Memory B cell (primary cell): Measurements from ENCODE around the gene ZMYND10.

Experiments used
- ATAC-seq: fragments of 150-1000 bp; cut with Tn5 transposase; 2 replicates; pipeline ENCODE4 v1.10.0; 2021; ENCODE audit warnings: low read depth, mild to moderate bottlenecking, moderate library complexity
- DNase-seq, 2 donors: peaks; one replicate each; pipeline ENCODE4 v3.0.0; 2022; ENCODE audit warnings: low spot score in 2 of 2
- H3K27ac Mint-ChIP-seq: one replicate; pipeline ENCODE4 v1.8.0; 2022; ENCODE audit warnings: mild to moderate bottlenecking, moderate library complexity, mixed read lengths
- H3K27me3 Mint-ChIP-seq: one replicate; pipeline ENCODE4 v1.8.0; 2022; ENCODE audit warnings: mixed read lengths
- H3K36me3 Mint-ChIP-seq: one replicate; pipeline ENCODE4 v1.8.0; 2022; ENCODE audit warnings: mild to moderate bottlenecking, mixed read lengths
- H3K4me1 Mint-ChIP-seq: one replicate; pipeline ENCODE4 v1.8.0; 2022; ENCODE audit warnings: mixed read lengths
- H3K4me3 Mint-ChIP-seq: one replicate; pipeline ENCODE4 v1.8.0; 2022; ENCODE audit warnings: mild to moderate bottlenecking, moderate library complexity, mixed read lengths
- H3K9me3 Mint-ChIP-seq: one replicate; pipeline ENCODE4 v1.8.0; 2022; ENCODE audit warnings: mixed read lengths

ZMYND10 gene

GRCh38 chr3:50333744-50334328 is 11.7 kb downstream of the ZMYND10 start:
- Mint-ChIP-seq H3K4me3 (no peak overlapping the region), H3K27me3 (no peaks in the 10 kb centered on the region), H3K27ac (peak overlapping the region; percentile 31), H3K36me3 (peaks cover 15% of the 10 kb centered on the region), H3K9me3 (no peaks in the 10 kb centered on the region), H3K4me1 (peaks cover 16% of the 10 kb centered on the region)
- ATAC-seq (no peak), DNase-seq (no peak)

DNA sequence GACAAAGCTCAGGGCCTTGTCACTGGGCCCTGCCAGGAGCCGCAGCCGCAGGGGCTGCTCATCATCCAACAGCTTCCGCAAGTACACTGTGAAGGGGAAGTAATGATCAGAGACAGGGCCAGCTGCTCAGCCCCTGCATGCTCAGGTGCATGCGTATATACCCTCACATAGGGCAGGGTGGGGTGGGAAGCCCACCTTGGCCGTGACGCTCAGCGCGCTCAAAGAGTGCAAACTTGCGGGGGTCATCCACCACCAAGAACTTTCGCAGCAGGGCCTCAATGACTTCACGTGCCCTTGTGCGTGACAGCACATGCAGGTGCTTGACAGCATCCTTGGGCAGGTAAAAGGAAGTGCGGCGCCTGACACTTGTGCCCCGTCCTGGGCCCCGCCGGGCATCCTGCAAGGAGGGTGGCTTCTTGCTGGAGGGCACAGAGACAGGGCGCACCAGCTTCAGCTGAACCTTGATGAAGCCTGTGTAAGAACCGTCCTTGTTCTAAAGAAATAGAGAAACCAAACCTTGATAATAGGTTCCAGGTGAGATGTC is 14.1 kb downstream of the ZMYND10 start:
- ATAC-seq, result no peak
- H3K27me3 Mint-ChIP-seq, result no peaks in the 10 kb centered on the region
- H3K4me1 Mint-ChIP-seq, result peaks cover 13% of the 10 kb centered on the region
- no peaks in the 10 kb centered on the region for H3K9me3 Mint-ChIP-seq
- no peak overlapping the region for H3K4me3 Mint-ChIP-seq
- H3K27ac Mint-ChIP-seq, result no peak overlapping the region
- DNase-seq, result no peak
- peaks cover 11% of the 10 kb centered on the region for H3K36me3 Mint-ChIP-seq

GRCh38 chr3:50330330-50330729 is 15.2 kb downstream of the ZMYND10 start:
- H3K27ac Mint-ChIP-seq, result no peak overlapping the region
- DNase-seq (no peak), ATAC-seq (no peak)
- H3K4me1 Mint-ChIP-seq, result peaks cover 14% of the 10 kb centered on the region
- H3K36me3 Mint-ChIP-seq, result peaks cover 11% of the 10 kb centered on the region
- H3K27me3 Mint-ChIP-seq, result no peaks in the 10 kb centered on the region
- H3K9me3 Mint-ChIP-seq, result no peaks in the 10 kb centered on the region
- H3K4me3 Mint-ChIP-seq, result no peak overlapping the region

DNA sequence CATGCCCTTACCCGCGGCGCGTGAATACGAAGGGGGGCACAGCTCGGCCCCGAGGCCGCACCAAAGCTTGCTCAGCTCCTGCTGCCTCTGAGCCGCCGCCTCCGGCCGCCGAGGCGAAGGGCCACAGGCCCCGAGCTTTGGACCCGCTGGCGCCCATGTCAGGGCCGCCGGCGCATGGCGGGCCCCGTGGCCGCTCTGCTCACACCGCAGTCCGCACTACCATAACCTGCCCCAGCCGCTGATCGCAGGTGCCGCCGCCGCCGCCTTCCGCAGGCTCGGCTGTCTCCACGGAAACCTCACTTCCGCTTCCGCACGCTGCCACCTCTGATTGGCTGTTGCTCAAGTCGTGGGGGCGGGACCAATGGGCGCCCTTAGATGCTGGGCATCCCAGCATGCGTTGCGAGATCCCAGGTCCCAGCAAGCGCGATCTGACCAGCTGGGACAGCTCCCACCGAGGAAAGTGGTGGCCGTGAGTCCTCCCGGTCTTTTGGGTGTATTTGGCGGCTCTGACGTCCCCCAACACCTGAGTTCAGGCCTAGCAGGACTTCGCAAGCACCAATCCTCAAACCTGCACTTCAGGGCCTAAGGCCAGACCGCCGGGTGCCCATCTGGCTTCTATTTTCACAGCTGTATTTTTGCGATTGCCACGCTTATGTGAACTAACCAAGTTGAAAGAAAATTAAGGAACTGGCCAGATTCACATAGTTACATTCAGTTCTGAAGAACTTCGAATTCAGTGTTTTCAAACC is 17.4 kb downstream of the ZMYND10 start, which contains the start of gene TUSC2:
Gene TUSC2 (minus strand): TSS at position 281 of the 749 bp plus-strand sequence. CDS start 124 bp downstream, at position 157.
- Mint-ChIP-seq H3K9me3 (no peaks in the 10 kb centered on the region), H3K4me3 (peak within 1 kb of the TSS; percentile 85), H3K27me3 (no peaks in the 10 kb centered on the region), H3K4me1 (peaks cover 14% of the 10 kb centered on the region), H3K27ac (peak within 1 kb of the TSS; percentile 43), H3K36me3 (peaks cover 9% of the 10 kb centered on the region)
- peak; percentile 95 for ATAC-seq
- peak; percentile 89 to 92 for DNase-seq

GRCh38 chr3:50327129-50327528 is 18.4 kb downstream of the ZMYND10 start:
- Mint-ChIP-seq H3K27me3 (no peaks in the 10 kb centered on the region), H3K9me3 (no peaks in the 10 kb centered on the region), H3K27ac (no peak overlapping the region), H3K4me3 (peak overlapping the region; percentile 85), H3K36me3 (peaks cover 9% of the 10 kb centered on the region), H3K4me1 (peaks cover 16% of the 10 kb centered on the region)
- no peak for DNase-seq
- no peak for ATAC-seq

DNA sequence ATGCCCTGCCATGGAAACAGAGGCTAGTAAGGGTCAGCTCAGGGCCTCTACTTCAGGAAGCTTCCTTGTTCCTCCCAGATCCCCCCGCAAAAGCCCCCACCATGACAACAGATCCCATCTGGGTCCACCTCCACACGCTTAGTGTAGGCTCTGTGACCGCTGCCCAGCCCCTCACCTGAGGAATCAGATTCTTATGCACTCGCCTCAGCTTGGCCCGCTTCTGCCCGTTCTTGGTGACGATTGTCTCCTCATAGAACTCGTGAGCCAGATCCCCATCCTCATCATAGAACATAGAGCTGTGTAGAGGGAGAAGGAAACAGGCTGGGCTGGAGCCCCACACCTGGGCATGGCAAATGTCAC is 19.4 kb downstream of the ZMYND10 start:
- DNase-seq (no peak), ATAC-seq (no peak)
- peaks cover 16% of the 10 kb centered on the region for H3K4me1 Mint-ChIP-seq
- peaks cover 5% of the 10 kb centered on the region for H3K36me3 Mint-ChIP-seq
- no peak overlapping the region for H3K27ac Mint-ChIP-seq
- no peaks in the 10 kb centered on the region for H3K9me3 Mint-ChIP-seq
- no peak overlapping the region for H3K4me3 Mint-ChIP-seq
- H3K27me3 Mint-ChIP-seq, result no peaks in the 10 kb centered on the region

DNA sequence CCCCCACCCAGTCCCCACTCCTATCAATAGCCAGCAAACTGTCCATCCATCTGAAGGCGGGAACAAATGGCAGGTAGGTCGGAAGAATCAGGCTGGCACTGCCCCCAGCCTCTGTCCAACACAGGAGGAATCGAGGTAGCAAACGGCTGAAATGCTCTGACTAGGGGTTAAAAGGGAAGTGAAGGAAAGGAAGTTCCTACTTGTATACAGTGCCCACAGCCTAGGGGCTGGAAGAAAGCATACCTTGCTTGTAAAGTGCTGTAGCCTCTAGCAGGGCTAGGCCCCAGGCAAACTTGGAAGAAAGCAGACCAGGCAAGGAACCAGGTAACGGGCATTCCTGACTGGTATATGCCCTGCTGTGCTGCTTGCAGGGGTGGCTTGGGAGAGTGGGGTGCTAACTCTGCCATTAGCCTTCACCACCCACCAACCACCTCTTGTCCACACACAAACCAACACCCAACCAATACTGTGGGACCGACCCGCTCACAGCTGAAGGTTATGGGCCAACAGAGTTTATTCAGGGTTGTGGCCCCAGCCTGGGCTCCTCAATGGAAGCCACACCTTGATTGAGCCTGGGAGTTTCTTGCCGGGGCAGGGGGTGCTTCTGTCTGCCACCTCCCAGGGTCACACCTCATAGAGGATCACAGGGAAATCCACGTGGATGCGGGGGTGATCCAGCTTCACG is 19.9 kb downstream of the ZMYND10 start:
- Mint-ChIP-seq H3K36me3 (peaks cover 3% of the 10 kb centered on the region), H3K4me3 (no peak overlapping the region), H3K27me3 (no peaks in the 10 kb centered on the region), H3K27ac (no peak overlapping the region), H3K9me3 (no peaks in the 10 kb centered on the region), H3K4me1 (peaks cover 17% of the 10 kb centered on the region)
- DNase-seq (no peak), ATAC-seq (no peak)

- DNase-seq, result no peak
- no peak for ATAC-seq
- H3K27ac Mint-ChIP-seq, result no peak overlapping the region
- H3K4me1 Mint-ChIP-seq, result peaks cover 23% of the 10 kb centered on the region
- no peak overlapping the region for H3K4me3 Mint-ChIP-seq
- no peaks in the 10 kb centered on the region for H3K36me3 Mint-ChIP-seq
- H3K27me3 Mint-ChIP-seq, result no peaks in the 10 kb centered on the region
- H3K9me3 Mint-ChIP-seq, result no peaks in the 10 kb centered on the region
Measured at GRCh38 chr3:50325113-50325480, 20.4 kb downstream of the ZMYND10 start.

GRCh38 chr3:50324351-50325112 is 21.0 kb downstream of the ZMYND10 start:
- H3K36me3 Mint-ChIP-seq, result no peaks in the 10 kb centered on the region
- DNase-seq (no peak), ATAC-seq (peak; percentile 10)
- no peak overlapping the region for H3K27ac Mint-ChIP-seq
- H3K27me3 Mint-ChIP-seq, result no peaks in the 10 kb centered on the region
- H3K4me1 Mint-ChIP-seq, result peaks cover 25% of the 10 kb centered on the region
- no peak overlapping the region for H3K4me3 Mint-ChIP-seq
- H3K9me3 Mint-ChIP-seq, result no peaks in the 10 kb centered on the region

DNA sequence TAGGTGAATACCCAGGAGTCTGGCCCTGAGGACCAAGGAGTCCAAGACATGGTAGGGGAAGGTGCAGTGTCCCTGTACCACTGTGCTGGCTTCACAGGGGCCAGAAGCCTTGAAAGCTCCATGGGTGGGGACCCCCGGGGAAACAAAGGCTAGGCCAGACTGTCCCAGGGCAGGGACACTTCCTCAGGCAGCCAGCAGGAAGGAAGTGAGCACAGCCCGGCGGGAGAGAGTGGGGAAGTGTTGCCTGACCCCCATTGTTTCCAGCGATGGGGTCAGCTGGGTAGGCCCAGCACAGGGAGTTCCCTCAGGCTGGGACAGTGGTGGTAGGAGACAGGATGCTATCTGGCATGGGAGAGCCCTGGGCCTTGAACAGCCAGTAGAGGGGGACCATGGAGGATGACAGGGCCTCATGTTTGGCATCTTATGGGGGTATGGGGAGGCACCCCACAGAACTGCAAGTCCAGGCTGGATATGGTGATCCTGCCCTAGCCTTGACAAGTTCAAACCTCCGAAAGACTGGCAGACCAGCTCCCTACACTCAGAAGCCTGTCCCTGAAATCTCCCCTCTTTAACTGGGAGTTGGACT is 21.8 kb downstream of the ZMYND10 start:
- H3K27ac Mint-ChIP-seq, result no peak overlapping the region
- no peak for DNase-seq
- no peak overlapping the region for H3K4me3 Mint-ChIP-seq
- no peak for ATAC-seq
- H3K4me1 Mint-ChIP-seq, result peaks cover 33% of the 10 kb centered on the region
- no peaks in the 10 kb centered on the region for H3K27me3 Mint-ChIP-seq
- H3K36me3 Mint-ChIP-seq, result no peaks in the 10 kb centered on the region
- H3K9me3 Mint-ChIP-seq, result no peaks in the 10 kb centered on the region

DNA sequence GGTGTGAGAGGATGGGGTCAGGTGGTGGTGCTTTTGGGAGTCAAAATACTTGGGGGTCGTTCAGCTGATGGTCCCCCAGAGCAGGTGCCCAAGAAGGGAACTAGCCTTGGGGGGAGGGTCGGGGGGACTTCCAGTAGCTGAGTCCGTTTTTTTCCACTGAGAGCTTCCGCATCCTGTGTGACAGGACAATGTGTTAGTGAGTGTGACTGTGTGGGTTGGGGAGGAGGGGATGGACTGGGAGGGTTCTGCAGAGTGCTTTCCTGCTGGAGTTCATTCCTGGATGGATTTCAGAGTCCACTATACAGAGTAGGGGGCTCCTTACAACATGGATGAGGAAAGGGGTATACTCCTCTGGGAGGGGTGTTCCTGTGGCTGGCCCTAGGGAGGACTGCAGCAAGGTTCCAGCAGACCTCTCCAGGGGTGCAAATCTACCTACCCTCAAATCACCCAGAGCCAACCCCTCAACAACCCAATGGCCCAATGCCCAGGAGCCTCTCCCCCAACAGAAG is 22.4 kb downstream of the ZMYND10 start:
- Mint-ChIP-seq H3K9me3 (no peaks in the 10 kb centered on the region), H3K27me3 (no peaks in the 10 kb centered on the region), H3K4me1 (peaks cover 34% of the 10 kb centered on the region), H3K4me3 (peak overlapping the region; percentile 3), H3K36me3 (no peaks in the 10 kb centered on the region), H3K27ac (no peak overlapping the region)
- no peak for ATAC-seq
- no peak for DNase-seq

- H3K36me3 Mint-ChIP-seq, result no peaks in the 10 kb centered on the region
- peak within 1 kb of the TSS; percentile 91 for H3K27ac Mint-ChIP-seq
- peak within 1 kb of the TSS; percentile 86 for H3K4me3 Mint-ChIP-seq
- ATAC-seq (no peak), DNase-seq (no peak)
- H3K27me3 Mint-ChIP-seq, result no peaks in the 10 kb centered on the region
- H3K4me1 Mint-ChIP-seq, result peaks cover 36% of the 10 kb centered on the region
- no peaks in the 10 kb centered on the region for H3K9me3 Mint-ChIP-seq
Measured at GRCh38 chr3:50322386-50323091, 23.0 kb downstream of the ZMYND10 start, which contains the start of gene HYAL2. Gene HYAL2 (minus strand): TSS chr3:50322745. CDS start chr3:50320489, 2,256 bp downstream.

DNA sequence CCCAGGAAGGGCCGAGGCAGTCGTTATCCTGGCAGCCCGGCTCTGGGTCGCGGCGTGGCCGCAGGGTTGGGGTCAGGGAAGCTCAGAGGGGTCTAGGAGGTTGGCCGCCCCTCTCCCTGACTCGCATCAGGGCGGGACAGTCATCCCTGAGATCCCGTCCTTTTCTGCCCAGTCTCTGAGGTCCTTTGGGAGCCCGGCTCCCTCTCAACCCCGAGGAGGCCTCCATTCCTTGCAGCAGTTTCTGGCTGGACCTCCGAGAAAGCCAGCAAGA is 23.5 kb downstream of the ZMYND10 start:
- Mint-ChIP-seq H3K4me1 (peaks cover 36% of the 10 kb centered on the region), H3K27me3 (no peaks in the 10 kb centered on the region), H3K9me3 (no peaks in the 10 kb centered on the region), H3K36me3 (no peaks in the 10 kb centered on the region), H3K27ac (no peak overlapping the region), H3K4me3 (no peak overlapping the region)
- DNase-seq (no peak), ATAC-seq (no peak)
